ENCODE results near the gene JAM3. TPM values are rescaled to one million over a fixed set of nuclear protein-coding genes. Genes with fewer than 3 reads are reported as not detected.

JAM3 gene
- total RNA-seq, 5 donors from 2014 or later (not counting 1 experiment from before 2014, with no cell fraction given) = 6.6 to 10.7 (median 8.2) TPM

DNA sequence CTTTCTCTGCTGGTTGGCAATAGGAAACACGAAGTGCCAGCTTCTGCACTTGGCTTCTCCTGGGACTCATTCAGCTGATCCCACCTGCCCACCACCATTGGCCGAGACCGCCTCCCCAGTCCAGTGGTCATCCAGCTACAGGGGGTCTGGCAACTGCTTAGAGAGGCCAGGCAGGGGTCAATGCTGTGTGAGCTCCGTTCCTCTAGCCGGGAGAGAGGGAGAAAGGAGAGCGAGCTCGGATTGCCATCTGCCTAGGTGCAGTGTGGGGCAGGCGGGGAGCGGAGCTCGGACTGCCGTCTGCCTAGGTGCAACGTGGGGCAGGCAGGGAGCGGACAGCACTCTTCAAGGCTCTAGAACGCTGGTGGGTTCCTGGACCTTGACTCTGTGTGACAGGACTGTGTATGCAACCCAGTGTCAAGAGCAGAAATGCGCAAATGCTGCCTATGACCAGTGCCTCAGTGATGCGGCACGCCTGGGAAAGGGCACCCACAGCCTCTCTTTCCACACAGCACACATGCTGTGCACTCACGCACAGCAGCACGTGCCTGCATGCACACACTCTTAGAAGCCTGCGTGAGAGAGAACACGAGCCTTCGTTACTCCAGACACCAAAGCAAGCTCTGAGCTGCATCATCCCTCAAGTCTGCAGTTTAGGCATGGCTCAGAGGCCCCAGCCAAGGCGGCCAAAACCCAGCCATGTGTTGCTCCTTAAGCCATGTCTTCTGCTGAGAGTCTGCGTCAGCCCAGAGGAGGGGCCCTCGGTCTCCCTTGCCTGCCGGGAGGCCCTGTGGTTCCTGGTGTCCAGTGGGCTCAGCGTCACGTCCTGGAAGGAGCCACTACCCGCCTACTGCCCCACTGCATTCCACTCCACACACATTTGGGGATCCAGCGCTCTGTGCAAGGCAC, 26.8 kb upstream of the JAM3 start:
- POLR2A ChIA-PET = no interaction called here
- no peak overlapping the region for H3K27ac Mint-ChIP-seq
- peaks cover 7 to 17% (median 11%) of the 10 kb centered on the region in 3 donors for H3K4me1 Mint-ChIP-seq
- H3K36me3 ChIP-seq (ENCODE audit: control insufficient read depth in 2 of 2, extremely low read depth in 1 of 2, insufficient read depth in 1 of 2, low read length in 1 of 2) = no peaks in the 10 kb centered on the region
- 90% methylated on average over 29 of the region's 30 CpGs for WGBS (ENCODE audit: insufficient coverage)
- peaks cover 0 to 10% of the 10 kb centered on the region in 2 experiments for H3K27me3 ChIP-seq (replicated peaks in 1 of 2; ENCODE audit: control insufficient read depth in 2 of 2, extremely low read depth in 1 of 2, insufficient read depth in 2 of 2, low read length in 1 of 2)
- CTCF ChIA-PET = interaction anchor here in 1 of 2 donors (1.3 kb wide), 1 partner anchor 9 kb away, joined by 5 read pairs; no protein-coding TSS in a partner anchor
- H3K4me1 ChIP-seq (ENCODE audit: control insufficient read depth in 1 of 2, extremely low read depth in 1 of 2, insufficient read depth in 2 of 2, low read length in 2 of 2) = peaks cover 0 to 10% of the 10 kb centered on the region in 2 experiments
- H3K9me3 ChIP-seq = no peaks in the 10 kb centered on the region
- no peak for ATAC-seq (replicated peaks in 1 of 4)
- H3K27me3 Mint-ChIP-seq = no peaks in the 10 kb centered on the region
- H3K27ac ChIP-seq (ENCODE audit: low read length) = no peak overlapping the region
- H3K4me3 Mint-ChIP-seq = no peak overlapping the region
- no peaks in the 10 kb centered on the region for H3K36me3 Mint-ChIP-seq
- H3K4me3 ChIP-seq (ENCODE audit: control insufficient read depth in 1 of 2, extremely low read depth in 1 of 2, low read length in 1 of 2) = no peak overlapping the region
- no peaks in the 10 kb centered on the region for H3K9me3 Mint-ChIP-seq
- no peak for DNase-seq

DNA sequence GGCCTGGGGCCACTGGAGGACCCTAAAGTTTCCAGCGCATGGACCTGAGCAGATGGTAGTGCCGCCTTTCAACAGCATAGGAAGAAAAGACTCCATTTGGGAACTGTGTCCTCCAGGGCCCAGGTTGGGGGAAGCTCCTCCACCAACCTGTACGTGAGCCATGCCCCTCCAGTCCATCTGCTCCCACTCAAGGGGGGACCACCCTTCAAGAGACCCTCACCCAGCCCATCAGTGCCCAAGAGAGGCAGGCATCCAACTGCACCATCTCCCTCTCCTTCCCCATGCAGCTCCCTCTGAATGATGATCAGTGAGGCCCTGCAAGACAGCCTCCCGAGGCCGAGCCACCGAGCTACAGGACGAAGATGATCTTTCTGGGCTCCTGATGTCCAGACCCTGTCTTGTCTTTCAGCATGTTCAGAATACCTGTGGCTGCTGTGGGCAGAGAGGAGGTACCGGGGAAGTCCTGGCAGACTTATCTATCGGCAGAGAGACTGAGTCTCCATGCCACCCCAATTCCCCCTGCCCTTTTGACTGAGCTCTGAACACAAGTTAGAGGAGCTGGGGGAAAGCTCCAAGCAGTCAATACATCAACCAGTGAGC, 25.0 kb upstream of the JAM3 start:
- Histone ChIP-seq H3K4me1 (ENCODE audit: control insufficient read depth in 1 of 2, extremely low read depth in 1 of 2, insufficient read depth in 2 of 2, low read length in 2 of 2) (peaks cover 0 to 3% of the 10 kb centered on the region in 2 experiments), H3K27me3 (replicated peaks in 1 of 2; ENCODE audit: control insufficient read depth in 2 of 2, extremely low read depth in 1 of 2, insufficient read depth in 2 of 2, low read length in 1 of 2) (peaks cover 0 to 18% of the 10 kb centered on the region in 2 experiments), H3K9me3 (no peaks in the 10 kb centered on the region), H3K4me3 (ENCODE audit: control insufficient read depth in 1 of 2, extremely low read depth in 1 of 2, low read length in 1 of 2) (no peak overlapping the region), H3K27ac (ENCODE audit: low read length) (no peak overlapping the region), H3K36me3 (ENCODE audit: control insufficient read depth in 2 of 2, extremely low read depth in 1 of 2, insufficient read depth in 1 of 2, low read length in 1 of 2) (no peaks in the 10 kb centered on the region)
- Mint-ChIP-seq H3K4me3 (no peak overlapping the region), H3K27ac (no peak overlapping the region), H3K36me3 (no peaks in the 10 kb centered on the region), H3K4me1 (peaks cover 0 to 7% (median 3%) of the 10 kb centered on the region in 3 donors), H3K27me3 (peaks cover 1 to 7% of the 10 kb centered on the region in 2 donors), H3K9me3 (no peaks in the 10 kb centered on the region)
- 96% methylated on average over 8 of the region's 9 CpGs for WGBS (ENCODE audit: insufficient coverage)
- no peak for ATAC-seq (replicated peaks in 1 of 4)
- CTCF ChIA-PET = no interaction called here
- no peak for DNase-seq
- POLR2A ChIA-PET = interaction anchor here in 1 of 2 donors (0.9 kb wide), 1 partner anchor 111 kb away, joined by 3 read pairs; no protein-coding TSS in a partner anchor

DNA sequence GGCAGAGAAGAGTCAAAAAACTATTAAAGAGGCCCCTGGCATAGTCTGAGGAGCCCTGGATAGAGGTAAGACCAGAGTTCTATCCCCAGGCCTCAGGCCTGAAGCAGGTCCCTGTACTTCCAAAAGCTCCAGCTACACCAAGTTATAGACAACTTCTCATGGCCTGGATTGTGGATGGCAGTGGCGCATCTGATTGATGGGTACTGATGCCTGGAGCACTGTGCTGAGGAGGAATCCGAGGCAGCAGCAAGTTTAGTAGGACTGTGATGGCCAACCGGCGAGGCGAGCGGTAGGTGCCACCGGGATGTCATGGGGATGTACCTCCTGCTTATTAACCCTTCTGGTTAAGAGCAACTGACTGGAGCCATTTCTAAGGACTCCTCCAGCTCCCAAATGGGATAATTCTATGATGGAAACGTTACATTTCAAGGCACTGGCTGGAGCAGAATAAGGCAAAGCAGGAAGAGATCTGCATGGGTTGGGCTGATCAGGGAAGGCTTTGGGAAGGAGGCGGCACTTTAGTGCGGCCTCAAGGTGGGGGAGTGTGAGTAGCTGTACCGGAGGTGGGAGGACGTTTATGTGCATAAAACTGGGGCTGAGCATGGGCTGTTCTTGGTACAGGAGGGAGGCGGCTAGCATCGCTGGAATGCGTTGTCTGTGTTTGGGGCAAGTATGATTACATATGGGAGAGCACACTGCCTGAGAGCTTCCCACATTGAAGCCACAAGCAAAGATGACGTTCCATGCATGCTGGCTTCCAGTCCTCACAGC, 24.2 kb upstream of the JAM3 start:
- Histone ChIP-seq H3K4me3 (ENCODE audit: control insufficient read depth in 1 of 2, extremely low read depth in 1 of 2, low read length in 1 of 2) (no peak overlapping the region), H3K4me1 (ENCODE audit: control insufficient read depth in 1 of 2, extremely low read depth in 1 of 2, insufficient read depth in 2 of 2, low read length in 2 of 2) (peaks cover 0 to 3% of the 10 kb centered on the region in 2 experiments), H3K27ac (ENCODE audit: low read length) (no peak overlapping the region), H3K9me3 (no peaks in the 10 kb centered on the region), H3K36me3 (ENCODE audit: control insufficient read depth in 2 of 2, extremely low read depth in 1 of 2, insufficient read depth in 1 of 2, low read length in 1 of 2) (no peaks in the 10 kb centered on the region), H3K27me3 (replicated peaks in 1 of 2; ENCODE audit: control insufficient read depth in 2 of 2, extremely low read depth in 1 of 2, insufficient read depth in 2 of 2, low read length in 1 of 2) (peaks cover 0 to 25% of the 10 kb centered on the region in 2 experiments)
- Mint-ChIP-seq H3K27ac (no peak overlapping the region), H3K4me3 (no peak overlapping the region), H3K9me3 (no peaks in the 10 kb centered on the region), H3K36me3 (no peaks in the 10 kb centered on the region), H3K4me1 (peaks cover 0 to 7% (median 3%) of the 10 kb centered on the region in 3 donors), H3K27me3 (peaks cover 3 to 15% of the 10 kb centered on the region in 2 donors)
- CTCF ChIA-PET = interaction anchor here in 1 of 2 donors (1.3 kb wide), 1 partner anchor 117 kb away, joined by 5 read pairs; no protein-coding TSS in a partner anchor
- POLR2A ChIA-PET = no interaction called here
- no peak for DNase-seq
- no peak for ATAC-seq (replicated peaks in 1 of 4)
- 84% methylated on average over 8 of the region's 16 CpGs for WGBS (ENCODE audit: insufficient coverage)

DNA sequence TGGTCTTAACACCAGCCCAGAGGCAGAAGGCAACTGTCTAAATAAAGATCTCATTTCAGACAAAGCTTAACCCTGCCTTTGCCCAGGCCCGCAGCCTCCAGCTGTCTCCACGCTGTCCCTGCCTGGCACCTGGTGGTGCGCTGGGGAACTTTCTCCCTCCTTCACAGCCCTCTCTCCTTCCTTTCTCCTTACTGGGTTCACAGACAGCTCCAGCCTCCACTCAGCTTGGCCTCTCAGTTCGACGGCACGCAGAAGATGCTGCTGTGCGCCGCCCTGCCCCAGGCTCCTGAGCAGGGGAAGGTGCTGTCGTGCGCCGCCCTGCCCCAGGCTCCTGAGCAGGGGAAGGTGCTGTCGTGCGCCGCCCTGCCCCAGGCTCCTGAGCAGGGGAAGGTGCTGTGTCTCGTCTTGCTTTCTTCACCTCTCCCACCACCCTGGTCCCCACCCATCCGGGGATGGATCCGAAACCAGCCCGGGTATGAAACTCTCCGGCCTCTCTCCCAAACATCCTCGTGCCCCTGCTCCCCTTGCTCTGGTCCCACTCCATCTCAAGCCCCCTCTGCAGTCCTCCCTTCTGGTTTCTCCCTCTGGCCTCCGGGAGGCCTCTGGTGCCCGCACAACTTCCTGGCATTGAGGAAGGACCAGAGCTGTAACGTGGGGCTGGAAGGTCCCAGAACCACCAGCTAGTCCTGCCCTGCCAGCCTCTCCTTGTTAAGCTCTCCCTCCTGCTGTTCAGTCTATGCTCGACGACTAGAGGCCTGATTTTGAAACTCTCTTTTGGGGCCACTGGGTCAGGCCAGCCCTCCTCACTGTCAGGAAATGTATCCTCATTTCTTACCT, 22.9 kb upstream of the JAM3 start:
- Histone ChIP-seq H3K9me3 (no peaks in the 10 kb centered on the region), H3K27me3 (replicated peaks in 1 of 2; ENCODE audit: control insufficient read depth in 2 of 2, extremely low read depth in 1 of 2, insufficient read depth in 2 of 2, low read length in 1 of 2) (peaks cover 0 to 37% of the 10 kb centered on the region in 2 experiments), H3K4me1 (ENCODE audit: control insufficient read depth in 1 of 2, extremely low read depth in 1 of 2, insufficient read depth in 2 of 2, low read length in 2 of 2) (peaks cover 3 to 13% of the 10 kb centered on the region in 2 experiments), H3K27ac (ENCODE audit: low read length) (no peak overlapping the region), H3K36me3 (ENCODE audit: control insufficient read depth in 2 of 2, extremely low read depth in 1 of 2, insufficient read depth in 1 of 2, low read length in 1 of 2) (no peaks in the 10 kb centered on the region), H3K4me3 (ENCODE audit: control insufficient read depth in 1 of 2, extremely low read depth in 1 of 2, low read length in 1 of 2) (no peak overlapping the region)
- Mint-ChIP-seq H3K27me3 (peaks cover 6 to 23% of the 10 kb centered on the region in 2 donors), H3K27ac (no peak overlapping the region), H3K9me3 (no peaks in the 10 kb centered on the region), H3K4me3 (no peak overlapping the region), H3K4me1 (peaks cover 3 to 14% (median 8%) of the 10 kb centered on the region in 3 donors), H3K36me3 (no peaks in the 10 kb centered on the region)
- WGBS (ENCODE audit: insufficient coverage) = 73% methylated on average over 24 of the region's 25 CpGs
- peak in 13 of 35 experiments; percentile 24 to 49 (median 35) for DNase-seq
- ChIA-PET POLR2A (no interaction called here), CTCF (interaction anchor here (0.9 to 1.3 kb wide), 3 partner anchors 118 to 119 kb away, joined by 3 to 6 read pairs (median 5); no protein-coding TSS in a partner anchor)
- ATAC-seq (replicated peaks in 1 of 4) = peak; percentile 29 to 71 (median 60)

DNA sequence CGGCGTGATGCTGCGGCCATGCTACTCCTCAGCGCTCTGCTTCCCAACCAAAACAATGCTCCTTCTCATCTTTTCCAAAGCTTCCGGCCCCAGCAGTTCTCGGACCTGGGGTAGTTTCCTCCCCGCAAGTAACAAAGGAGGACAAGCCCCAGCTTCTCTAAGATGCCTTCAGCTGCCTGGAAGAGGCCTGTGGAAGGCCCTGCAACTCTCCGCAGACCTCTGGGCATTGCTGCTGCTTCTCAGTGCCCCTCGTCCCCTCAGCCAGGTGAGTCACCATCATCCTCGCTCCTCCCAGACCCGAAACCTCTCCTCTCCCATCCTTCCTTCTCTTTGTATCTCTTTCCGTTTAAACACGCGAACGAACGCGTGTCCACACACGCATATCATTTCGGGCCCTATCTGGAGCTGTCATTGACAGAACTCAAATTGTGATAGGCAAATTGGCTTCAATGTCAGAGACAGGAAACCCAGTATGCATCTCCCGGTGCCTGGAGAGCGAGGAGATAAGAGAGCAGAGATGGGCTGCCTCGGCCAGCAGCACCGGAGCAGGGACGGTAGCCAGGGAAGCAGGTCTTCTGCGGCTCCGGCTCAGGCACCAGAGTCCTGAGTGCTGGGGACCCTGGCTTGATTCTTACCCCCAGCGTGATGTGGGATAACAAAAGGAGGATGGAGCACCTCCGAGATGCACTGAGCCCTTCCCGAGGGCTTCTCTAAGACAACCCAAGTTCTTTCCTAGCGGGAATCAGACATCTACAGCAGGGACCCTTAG, 22.0 kb upstream of the JAM3 start:
- Mint-ChIP-seq H3K36me3 (no peaks in the 10 kb centered on the region), H3K27ac (no peak overlapping the region), H3K27me3 (peaks cover 6 to 23% of the 10 kb centered on the region in 2 donors), H3K9me3 (no peaks in the 10 kb centered on the region), H3K4me3 (no peak overlapping the region), H3K4me1 (peaks cover 3 to 14% (median 8%) of the 10 kb centered on the region in 3 donors)
- CTCF ChIA-PET = interaction anchor here in 1 of 2 donors (0.9 kb wide), 1 partner anchor 120 kb away, joined by 3 read pairs; no protein-coding TSS in a partner anchor
- ATAC-seq (replicated peaks in 1 of 4) = no peak
- 90% methylated on average over 24 of the region's 30 CpGs for WGBS (ENCODE audit: insufficient coverage)
- POLR2A ChIA-PET = no interaction called here
- no peaks in the 10 kb centered on the region for H3K36me3 ChIP-seq (ENCODE audit: control insufficient read depth in 2 of 2, extremely low read depth in 1 of 2, insufficient read depth in 1 of 2, low read length in 1 of 2)
- no peak overlapping the region for H3K27ac ChIP-seq (ENCODE audit: low read length)
- H3K27me3 ChIP-seq (replicated peaks in 1 of 2; ENCODE audit: control insufficient read depth in 2 of 2, extremely low read depth in 1 of 2, insufficient read depth in 2 of 2, low read length in 1 of 2) = peaks cover 0 to 37% of the 10 kb centered on the region in 2 experiments
- H3K4me3 ChIP-seq (ENCODE audit: control insufficient read depth in 1 of 2, extremely low read depth in 1 of 2, low read length in 1 of 2) = no peak overlapping the region
- no peaks in the 10 kb centered on the region for H3K9me3 ChIP-seq
- DNase-seq = no peak
- peaks cover 3 to 13% of the 10 kb centered on the region in 2 experiments for H3K4me1 ChIP-seq (ENCODE audit: control insufficient read depth in 1 of 2, extremely low read depth in 1 of 2, insufficient read depth in 2 of 2, low read length in 2 of 2)
